Mucosa of descending colon (tissue), 3 donors: ENCODE results near the gene MYLK. TPM values are rescaled to one million over a fixed set of nuclear protein-coding genes. Genes with fewer than 3 reads are reported as not detected.

ENCODE experiments used
- ATAC-seq: fragments of 200-7000 bp; cut with Tn5 transposase; one replicate; pipeline ENCODE4 v1.9.1; 2020; ENCODE audit warnings: mild to moderate bottlenecking, moderate library complexity
- DNase-seq, 3 donors: peaks; one replicate each; pipeline ENCODE4 v3.0.0-alpha.2; 2020
- H3K36me3 ChIP-seq: fragments of 200-600 bp; one replicate; pipeline ENCODE4 v1.8.0; 2021; ENCODE audit warnings: low read depth, mild to moderate bottlenecking
- H3K4me1 ChIP-seq: fragments of 200-600 bp; one replicate; pipeline ENCODE4 v1.8.0; 2021; ENCODE audit warnings: low read depth, mild to moderate bottlenecking
- H3K4me3 ChIP-seq: fragments of 200-600 bp; one replicate; pipeline ENCODE4 v1.8.0; 2021; ENCODE audit warnings: mild to moderate bottlenecking
- H3K9me3 ChIP-seq: fragments of 200-600 bp; one replicate; pipeline ENCODE4 v1.8.0; 2021; ENCODE audit warnings: mild to moderate bottlenecking
- intact Hi-C, 2 donors: fragments of 100-400 bp; cut with DNase I in 1 of 2; cut with micrococcal nuclease in 1 of 2; formaldehyde crosslinking; loops; one replicate each; pipeline versions ENCODE4 v1.11.0 to v1.11.1; 2022; cut with DNase I, micrococcal nuclease
- total RNA-seq, 3 donors: library from RNA; stranded (reverse); fragmentation: NEBNext Ultra II Directional in 2 of 3; extraction: Animal tissue kit (Norgen Biotek cat#: 25700) in 2 of 3; gene quantifications; one replicate each; pipeline versions ENCODE4 v1.2.1 to v1.2.4, GENCODE V29; 2021 to 2023
- TF ChIP-seq, protein P1 (sequence below): fragments of 200-600 bp; IDR thresholded peaks from one replicate; pipeline ENCODE4 v1.8.0; 2022; ENCODE audit warnings: antibody characterized with exemption, mild to moderate bottlenecking
- donor health status: DM: no; HTN: no; CAD: no; lungs with moderate emphysema.
- donor health status: DM: no; HTN: no; CAD: no.
- donor health status: DM: no; HTN: yes; CAD: no.

Gene MYLK
- total RNA-seq, 3 donors from 2014 or later: 157 to 1,614 (median 175) TPM

DNA sequence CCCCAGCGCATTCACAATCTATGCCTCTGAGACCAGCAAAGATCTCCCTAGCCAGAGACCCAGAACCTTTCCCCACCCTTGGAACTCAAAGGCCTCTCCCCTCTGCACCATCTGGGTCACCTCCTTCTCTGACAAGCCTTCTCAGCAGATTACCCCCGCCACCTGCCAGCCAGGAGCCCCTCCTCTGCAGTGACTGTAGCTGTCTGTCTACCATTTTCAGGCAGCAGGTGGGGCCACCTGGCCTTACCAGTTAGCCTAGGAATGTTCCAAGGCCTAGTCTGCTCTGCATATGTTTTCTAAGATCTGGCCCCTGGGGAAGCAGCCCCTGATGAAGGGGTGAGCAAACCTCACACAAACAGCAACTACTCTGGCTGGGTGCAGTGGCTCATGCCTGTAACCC is 2.4 kb downstream of the MYLK start:
- Histone ChIP-seq H3K36me3 (no peaks in the 10 kb centered on the region), H3K4me1 (peaks cover 9% of the 10 kb centered on the region), H3K4me3 (no peak overlapping the region), H3K9me3 (no peaks in the 10 kb centered on the region)
- no peak for DNase-seq
- intact Hi-C loops: no loop called here
- TF ChIP-seq, protein P1, sequence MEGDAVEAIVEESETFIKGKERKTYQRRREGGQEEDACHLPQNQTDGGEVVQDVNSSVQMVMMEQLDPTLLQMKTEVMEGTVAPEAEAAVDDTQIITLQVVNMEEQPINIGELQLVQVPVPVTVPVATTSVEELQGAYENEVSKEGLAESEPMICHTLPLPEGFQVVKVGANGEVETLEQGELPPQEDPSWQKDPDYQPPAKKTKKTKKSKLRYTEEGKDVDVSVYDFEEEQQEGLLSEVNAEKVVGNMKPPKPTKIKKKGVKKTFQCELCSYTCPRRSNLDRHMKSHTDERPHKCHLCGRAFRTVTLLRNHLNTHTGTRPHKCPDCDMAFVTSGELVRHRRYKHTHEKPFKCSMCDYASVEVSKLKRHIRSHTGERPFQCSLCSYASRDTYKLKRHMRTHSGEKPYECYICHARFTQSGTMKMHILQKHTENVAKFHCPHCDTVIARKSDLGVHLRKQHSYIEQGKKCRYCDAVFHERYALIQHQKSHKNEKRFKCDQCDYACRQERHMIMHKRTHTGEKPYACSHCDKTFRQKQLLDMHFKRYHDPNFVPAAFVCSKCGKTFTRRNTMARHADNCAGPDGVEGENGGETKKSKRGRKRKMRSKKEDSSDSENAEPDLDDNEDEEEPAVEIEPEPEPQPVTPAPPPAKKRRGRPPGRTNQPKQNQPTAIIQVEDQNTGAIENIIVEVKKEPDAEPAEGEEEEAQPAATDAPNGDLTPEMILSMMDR: no peak
- no peak for ATAC-seq

- DNase-seq: peak in 1 of 3 donors; percentile 33
- ATAC-seq: no peak
- TF ChIP-seq, protein P1: no peak
- Histone ChIP-seq H3K36me3 (no peaks in the 10 kb centered on the region), H3K4me1 (peaks cover 9% of the 10 kb centered on the region), H3K9me3 (no peaks in the 10 kb centered on the region), H3K4me3 (no peak overlapping the region)
- intact Hi-C loops: no loop called here
These were observed 3.1 kb downstream of the MYLK start for GRCh38 chr3:123880998-123881561.

DNA sequence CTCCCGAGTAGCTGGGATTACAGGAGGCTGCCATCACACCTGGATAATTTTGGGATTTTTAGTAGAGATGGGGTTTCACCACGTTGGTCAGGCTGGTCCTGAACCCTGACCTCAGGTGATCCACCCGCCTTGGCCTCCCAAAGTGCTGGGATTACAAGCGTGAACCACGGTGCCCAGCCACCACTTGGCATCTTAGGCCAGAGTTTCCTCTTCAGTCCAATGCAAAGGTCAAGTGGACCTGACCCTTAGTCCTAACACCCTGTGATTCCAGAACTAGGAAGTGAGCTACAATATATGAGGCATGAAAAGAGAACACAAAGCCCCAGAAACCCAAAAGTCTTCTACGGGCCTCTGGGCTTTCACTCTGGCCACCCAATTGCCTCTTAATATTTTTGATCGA is 5.3 kb downstream of the MYLK start:
- no peaks in the 10 kb centered on the region for H3K9me3 ChIP-seq
- DNase-seq (no peak), ATAC-seq (no peak)
- H3K4me1 ChIP-seq: peaks cover 8% of the 10 kb centered on the region
- TF ChIP-seq, protein P1: no peak
- no peaks in the 10 kb centered on the region for H3K36me3 ChIP-seq
- intact Hi-C loops: no loop called here
- no peak overlapping the region for H3K4me3 ChIP-seq

- no peaks in the 10 kb centered on the region for H3K4me1 ChIP-seq
- no peaks in the 10 kb centered on the region for H3K9me3 ChIP-seq
- ATAC-seq (no peak), DNase-seq (no peak)
- no peaks in the 10 kb centered on the region for H3K36me3 ChIP-seq
- TF ChIP-seq, protein P1: no peak
- no peak overlapping the region for H3K4me3 ChIP-seq
- intact Hi-C loops: no loop called here
These were observed 6.2 kb downstream of the MYLK start for GRCh38 chr3:123877965-123878364.

DNA sequence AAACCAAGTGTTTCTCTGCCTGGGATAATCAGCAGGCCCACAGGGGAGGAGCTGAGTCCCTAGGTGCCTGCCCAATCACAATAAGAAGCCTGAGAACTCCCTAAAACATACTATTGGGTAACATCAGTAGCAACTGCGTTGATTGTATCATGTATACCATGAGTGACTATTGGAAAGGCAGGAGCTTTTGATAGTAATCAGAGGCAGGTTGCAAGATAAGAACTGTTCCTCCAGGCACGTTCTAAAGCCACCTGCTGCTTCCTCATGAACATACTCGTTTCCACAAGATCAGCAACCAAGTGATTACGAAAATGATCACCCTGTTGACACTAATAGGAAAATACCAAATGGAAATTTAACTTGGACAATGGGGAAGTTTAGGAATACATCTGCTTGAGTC is 6.7 kb downstream of the MYLK start:
- no peaks in the 10 kb centered on the region for H3K4me1 ChIP-seq
- ATAC-seq (no peak), DNase-seq (no peak)
- H3K36me3 ChIP-seq: no peaks in the 10 kb centered on the region
- no peaks in the 10 kb centered on the region for H3K9me3 ChIP-seq
- TF ChIP-seq, protein P1: no peak
- no peak overlapping the region for H3K4me3 ChIP-seq
- intact Hi-C loops: no loop called here

DNA sequence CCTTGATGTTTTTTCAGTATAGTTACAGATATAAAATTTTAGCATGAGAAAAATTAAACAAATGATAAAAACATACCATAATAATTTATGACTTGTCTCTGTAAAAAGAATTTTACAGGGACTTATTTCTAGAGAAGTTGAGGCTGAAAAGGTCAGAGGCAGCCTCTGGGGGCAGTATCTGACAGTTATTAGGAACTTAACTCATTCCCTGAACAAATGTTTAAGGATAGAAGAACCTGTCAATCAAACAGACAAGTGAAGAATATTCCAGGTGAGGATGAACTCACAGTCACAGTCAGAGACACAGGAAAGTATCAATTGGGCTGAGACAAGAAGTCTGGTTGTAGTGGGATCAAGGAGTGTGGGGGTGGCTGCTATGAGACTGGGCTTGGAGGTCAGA is 7.3 kb downstream of the MYLK start:
- Histone ChIP-seq H3K36me3 (no peaks in the 10 kb centered on the region), H3K4me1 (no peaks in the 10 kb centered on the region), H3K9me3 (no peaks in the 10 kb centered on the region), H3K4me3 (no peak overlapping the region)
- TF ChIP-seq, protein P1: no peak
- DNase-seq: no peak
- no peak for ATAC-seq
- intact Hi-C loops: no loop called here
